ENCODE results near the gene GNAI1.

Gene GNAI1

GRCh38 chr7:80257756-80258155 is 123.1 kb downstream of the GNAI1 start:
- DNase-seq, result no peak

DNA sequence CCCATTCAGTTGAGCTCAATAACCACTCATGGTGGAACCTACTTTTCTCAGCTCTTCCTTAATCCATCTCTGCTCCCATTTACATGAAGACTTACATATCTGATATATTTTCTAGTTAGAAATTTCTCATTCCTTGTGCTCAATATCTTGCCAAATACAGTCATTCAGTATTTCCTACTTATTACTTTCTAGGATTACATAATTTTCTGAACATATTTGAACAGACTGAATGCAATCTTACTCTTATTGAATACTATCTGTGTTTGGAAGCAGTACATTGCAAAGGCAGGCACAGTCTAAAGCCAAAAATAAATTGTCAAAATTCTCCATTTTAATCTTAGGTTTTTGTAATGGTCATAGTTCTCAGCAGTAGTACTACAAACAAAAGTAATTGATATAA is 126.0 kb downstream of the GNAI1 start:
- no peak for DNase-seq

- DNase-seq, result no peak
Measured at GRCh38 chr7:80263333-80263732, 128.7 kb downstream of the GNAI1 start.

DNA sequence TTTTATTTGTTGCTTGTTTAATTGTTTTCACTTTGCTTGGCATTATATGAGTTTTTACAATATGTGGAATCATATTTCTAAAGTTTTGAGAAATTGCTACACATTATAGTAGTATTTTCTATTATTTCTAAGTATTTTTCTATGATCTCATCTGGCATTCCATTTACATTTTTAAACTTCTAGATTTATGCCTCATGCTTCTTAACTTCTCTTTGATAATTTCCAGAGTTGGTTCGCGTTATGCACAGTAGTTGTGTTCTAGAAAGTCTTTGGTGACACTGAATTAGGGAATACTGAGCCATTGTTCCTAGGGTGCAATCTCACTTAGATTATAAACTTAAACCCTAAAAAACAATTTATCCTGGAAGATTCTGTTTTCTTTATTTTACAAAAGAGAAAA is 129.2 kb downstream of the GNAI1 start:
- no peak for DNase-seq

- no peak for DNase-seq
Measured at GRCh38 chr7:80264769-80265495, 130.3 kb downstream of the GNAI1 start.

DNA sequence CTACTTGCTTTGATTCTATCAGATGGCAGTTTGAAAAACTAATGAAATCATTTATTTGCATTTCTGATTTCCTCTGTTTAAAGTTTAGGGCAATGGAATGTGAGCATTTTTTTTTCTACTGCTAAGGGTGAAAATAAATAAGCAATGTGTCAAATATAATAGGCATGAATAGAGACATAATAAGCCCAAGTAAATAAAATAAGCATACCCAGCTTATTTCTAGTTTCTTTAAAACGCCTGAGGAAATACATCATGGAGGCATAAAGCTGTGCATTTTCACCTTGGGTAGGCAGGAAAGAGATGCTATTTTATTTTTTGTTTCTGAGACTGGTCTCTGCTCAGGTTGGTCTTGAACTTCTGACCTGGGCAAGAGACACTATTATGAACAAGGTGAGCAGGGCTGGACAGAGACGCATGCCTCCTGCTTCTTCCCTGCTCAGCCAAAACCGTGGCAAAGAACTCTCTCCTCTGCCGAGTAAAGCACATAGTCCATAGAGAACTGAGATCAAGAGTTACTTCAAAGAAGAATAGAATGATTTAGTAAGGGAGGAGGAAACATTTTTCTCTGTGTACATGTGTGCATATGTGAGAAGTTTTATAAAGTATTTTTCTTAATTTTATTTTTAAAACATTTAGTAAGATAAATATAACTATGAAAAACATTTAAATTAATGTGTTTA is 138.1 kb downstream of the GNAI1 start:
- DNase-seq, result no peak

DNA sequence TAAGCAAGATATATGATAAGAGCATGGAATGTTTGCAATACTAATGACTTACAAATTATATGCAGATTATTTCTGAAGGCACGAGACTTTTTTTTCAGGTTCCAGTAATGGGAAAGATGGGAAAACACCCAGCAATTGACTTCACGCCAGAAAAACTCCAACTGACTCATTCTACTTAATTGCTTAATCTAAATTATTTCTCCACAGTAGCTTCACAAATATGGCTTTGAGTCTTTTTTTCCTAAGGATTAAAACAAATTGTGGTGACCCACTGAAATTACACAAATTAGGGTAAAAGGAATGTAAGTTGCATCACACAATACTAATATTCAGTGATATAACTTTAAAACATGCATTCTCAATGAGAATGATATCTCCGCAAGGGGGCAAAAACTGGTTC is 138.7 kb downstream of the GNAI1 start:
- DNase-seq, result no peak

- no peak for DNase-seq
Measured at GRCh38 chr7:80275192-80275605, 140.6 kb downstream of the GNAI1 start.

Measured in CD4-positive, alpha-beta T cell treated with Interleukin-6 for 4 hours (primary cell).